Measurements from ENCODE around the gene PRUNE2. TPM values are rescaled to one million over a fixed set of nuclear protein-coding genes. Genes with fewer than 3 reads are reported as not detected.

Gene PRUNE2
- total RNA-seq, 2 experiments from 2014 or later, result 0.24 to 0.43 TPM

- no peak for DNase-seq
Observed at GRCh38 chr9:76808636-76809035, 97.3 kb downstream of the PRUNE2 start.

GRCh38 chr9:76803762-76804161, 102.2 kb downstream of the PRUNE2 start:
- peaks cover 6% of the 10 kb centered on the region for H3K27me3 Mint-ChIP-seq
- POLR2A ChIA-PET, result no interaction called here
- CTCF ChIA-PET, result no interaction called here
- intact Hi-C loops (cut with micrococcal nuclease), result no loop called here
- no peak for DNase-seq
- no peak overlapping the region for H3K4me3 Mint-ChIP-seq
- no peaks in the 10 kb centered on the region for H3K4me1 Mint-ChIP-seq (ENCODE audit: low read depth)
- H3K9me3 Mint-ChIP-seq, result no peaks in the 10 kb centered on the region
- H3K27ac Mint-ChIP-seq, result no peak overlapping the region
- no peaks in the 10 kb centered on the region for H3K36me3 Mint-ChIP-seq

More at GRCh38 chr9:76808636-76809035, 97.3 kb downstream of the PRUNE2 start:
- Mint-ChIP-seq H3K27ac (no peak overlapping the region), H3K4me1 (ENCODE audit: low read depth) (no peaks in the 10 kb centered on the region), H3K4me3 (no peak overlapping the region), H3K36me3 (no peaks in the 10 kb centered on the region), H3K27me3 (peaks cover 13% of the 10 kb centered on the region), H3K9me3 (no peaks in the 10 kb centered on the region)
- intact Hi-C loops (cut with micrococcal nuclease), result no loop called here
- CTCF ChIA-PET, result interaction anchor here (1.4 to 1.6 kb wide), 2 partner anchors 51 to 188 kb away, joined by 4 to 6 read pairs; no protein-coding TSS in a partner anchor
- POLR2A ChIA-PET, result interaction anchor here (0.6 kb wide), 1 partner anchor 182 kb away, joined by 3 read pairs; no protein-coding TSS in a partner anchor

- CTCF ChIA-PET, result no interaction called here
- Mint-ChIP-seq H3K4me3 (no peak overlapping the region), H3K36me3 (no peaks in the 10 kb centered on the region), H3K27ac (no peak overlapping the region), H3K9me3 (no peaks in the 10 kb centered on the region), H3K27me3 (peaks cover 5% of the 10 kb centered on the region), H3K4me1 (ENCODE audit: low read depth) (no peaks in the 10 kb centered on the region)
- intact Hi-C loops (cut with micrococcal nuclease), result no loop called here
- POLR2A ChIA-PET, result no interaction called here
- no peak for DNase-seq
Observed at GRCh38 chr9:76803083-76803482, 102.8 kb downstream of the PRUNE2 start.

- CTCF ChIA-PET, result no interaction called here
- POLR2A ChIA-PET, result no interaction called here
- no peaks in the 10 kb centered on the region for H3K4me1 Mint-ChIP-seq (ENCODE audit: low read depth)
- no peak overlapping the region for H3K4me3 Mint-ChIP-seq
- no peaks in the 10 kb centered on the region for H3K36me3 Mint-ChIP-seq
- H3K27ac Mint-ChIP-seq, result no peak overlapping the region
- H3K9me3 Mint-ChIP-seq, result no peaks in the 10 kb centered on the region
- DNase-seq, result no peak
- intact Hi-C loops (cut with micrococcal nuclease), result no loop called here
- peaks cover 8% of the 10 kb centered on the region for H3K27me3 Mint-ChIP-seq
Observed at GRCh38 chr9:76800901-76801300, 105.0 kb downstream of the PRUNE2 start.

- peaks cover 6% of the 10 kb centered on the region for H3K27me3 Mint-ChIP-seq
- no peak overlapping the region for H3K27ac Mint-ChIP-seq
- CTCF ChIA-PET, result no interaction called here
- H3K4me3 Mint-ChIP-seq, result no peak overlapping the region
- POLR2A ChIA-PET, result no interaction called here
- no peaks in the 10 kb centered on the region for H3K36me3 Mint-ChIP-seq
- H3K9me3 Mint-ChIP-seq, result no peaks in the 10 kb centered on the region
- DNase-seq, result no peak
- no peaks in the 10 kb centered on the region for H3K4me1 Mint-ChIP-seq (ENCODE audit: low read depth)
- intact Hi-C loops (cut with micrococcal nuclease), result no loop called here
Observed at GRCh38 chr9:76799473-76799872, 106.4 kb downstream of the PRUNE2 start.

- H3K27me3 Mint-ChIP-seq, result peaks cover 6% of the 10 kb centered on the region
- no peak overlapping the region for H3K4me3 Mint-ChIP-seq
- H3K36me3 Mint-ChIP-seq, result no peaks in the 10 kb centered on the region
- DNase-seq, result no peak
- intact Hi-C loops (cut with micrococcal nuclease), result no loop called here
- no peaks in the 10 kb centered on the region for H3K4me1 Mint-ChIP-seq (ENCODE audit: low read depth)
- ChIA-PET POLR2A (no interaction called here), CTCF (no interaction called here)
- H3K9me3 Mint-ChIP-seq, result no peaks in the 10 kb centered on the region
- H3K27ac Mint-ChIP-seq, result no peak overlapping the region
Observed at GRCh38 chr9:76798527-76798926, 107.4 kb downstream of the PRUNE2 start.

GRCh38 chr9:76796296-76796695, 109.6 kb downstream of the PRUNE2 start:
- peaks cover 6% of the 10 kb centered on the region for H3K27me3 Mint-ChIP-seq
- intact Hi-C loops (cut with micrococcal nuclease), result no loop called here
- no peaks in the 10 kb centered on the region for H3K9me3 Mint-ChIP-seq
- no peaks in the 10 kb centered on the region for H3K36me3 Mint-ChIP-seq
- ChIA-PET POLR2A (no interaction called here), CTCF (no interaction called here)
- DNase-seq, result no peak
- no peak overlapping the region for H3K4me3 Mint-ChIP-seq
- no peaks in the 10 kb centered on the region for H3K4me1 Mint-ChIP-seq (ENCODE audit: low read depth)
- no peak overlapping the region for H3K27ac Mint-ChIP-seq

- Mint-ChIP-seq H3K36me3 (no peaks in the 10 kb centered on the region), H3K9me3 (no peaks in the 10 kb centered on the region), H3K27ac (no peak overlapping the region), H3K4me1 (ENCODE audit: low read depth) (no peaks in the 10 kb centered on the region), H3K27me3 (peaks cover 6% of the 10 kb centered on the region), H3K4me3 (no peak overlapping the region)
- CTCF ChIA-PET, result interaction anchor here (0.6 kb wide), 1 partner anchor 620 kb away, joined by 3 read pairs; no protein-coding TSS in a partner anchor
- POLR2A ChIA-PET, result interaction anchor here (0.6 kb wide), 1 partner anchor 182 kb away, joined by 3 read pairs; no protein-coding TSS in a partner anchor
- DNase-seq, result no peak
- intact Hi-C loops (cut with micrococcal nuclease), result no loop called here
Observed at GRCh38 chr9:76793784-76794431, 112.0 kb downstream of the PRUNE2 start.

GRCh38 chr9:76789840-76790239, 116.1 kb downstream of the PRUNE2 start:
- no peaks in the 10 kb centered on the region for H3K36me3 Mint-ChIP-seq
- H3K4me1 Mint-ChIP-seq (ENCODE audit: low read depth), result no peaks in the 10 kb centered on the region
- ChIA-PET CTCF (no interaction called here), POLR2A (no interaction called here)
- no peak overlapping the region for H3K27ac Mint-ChIP-seq
- DNase-seq, result no peak
- H3K4me3 Mint-ChIP-seq, result no peak overlapping the region
- intact Hi-C loops (cut with micrococcal nuclease), result no loop called here
- H3K9me3 Mint-ChIP-seq, result no peaks in the 10 kb centered on the region
- H3K27me3 Mint-ChIP-seq, result peaks cover 5% of the 10 kb centered on the region

GRCh38 chr9:76787677-76788076, 118.2 kb downstream of the PRUNE2 start:
- CTCF ChIA-PET, result no interaction called here
- H3K27me3 Mint-ChIP-seq, result peaks cover 12% of the 10 kb centered on the region

GRCh38 chr9:76785501-76785900, 120.4 kb downstream of the PRUNE2 start:
- Mint-ChIP-seq H3K36me3 (no peaks in the 10 kb centered on the region), H3K4me1 (ENCODE audit: low read depth) (no peaks in the 10 kb centered on the region), H3K4me3 (no peak overlapping the region), H3K9me3 (no peaks in the 10 kb centered on the region), H3K27me3 (peaks cover 12% of the 10 kb centered on the region), H3K27ac (no peak overlapping the region)
- no peak for DNase-seq
- intact Hi-C loops (cut with micrococcal nuclease), result no loop called here
- ChIA-PET CTCF (interaction anchor here (0.9 to 1.1 kb wide), 2 partner anchors 24 to 27 kb away, joined by 3 read pairs; no protein-coding TSS in a partner anchor), POLR2A (no interaction called here)

More at GRCh38 chr9:76787677-76788076, 118.2 kb downstream of the PRUNE2 start:
- intact Hi-C loops (cut with micrococcal nuclease), result no loop called here
- H3K4me1 Mint-ChIP-seq (ENCODE audit: low read depth), result no peaks in the 10 kb centered on the region
- H3K4me3 Mint-ChIP-seq, result no peak overlapping the region
- POLR2A ChIA-PET, result no interaction called here
- no peak overlapping the region for H3K27ac Mint-ChIP-seq
- no peaks in the 10 kb centered on the region for H3K36me3 Mint-ChIP-seq
- DNase-seq, result no peak
- no peaks in the 10 kb centered on the region for H3K9me3 Mint-ChIP-seq

GRCh38 chr9:76784881-76785280, 121.0 kb downstream of the PRUNE2 start:
- no peak overlapping the region for H3K27ac Mint-ChIP-seq
- POLR2A ChIA-PET, result no interaction called here
- intact Hi-C loops (cut with micrococcal nuclease), result no loop called here

More at GRCh38 chr9:76784881-76785280, 121.0 kb downstream of the PRUNE2 start:
- Mint-ChIP-seq H3K4me1 (ENCODE audit: low read depth) (no peaks in the 10 kb centered on the region), H3K36me3 (no peaks in the 10 kb centered on the region), H3K27me3 (peaks cover 12% of the 10 kb centered on the region), H3K4me3 (no peak overlapping the region), H3K9me3 (no peaks in the 10 kb centered on the region)
- DNase-seq, result no peak
- CTCF ChIA-PET, result interaction anchor here (0.9 kb wide), 1 partner anchor 27 kb away, joined by 3 read pairs; no protein-coding TSS in a partner anchor

Data from activated CD4-positive, alpha-beta memory T cell treated with anti-CD3 and anti-CD28 coated beads for 36 hours (primary cell).